Stomach (tissue), 9 donors: Measurements from ENCODE around the gene DNER. TPM values are rescaled to one million over a fixed set of nuclear protein-coding genes. Genes with fewer than 3 reads are reported as not detected.

Experiments used
- DNase-seq, 2 donors: peaks; one replicate each; pipeline versions ENCODE4 v3.0.0 to v3.0.0-alpha.2; 2013 to 2019
- H3K27ac ChIP-seq, 5 donors: fragments of 200-600 bp in 4 of 5; sonication (generic) in 4 of 5; one replicate each; pipeline ENCODE4 v1.5.1; 2013 to 2019; ENCODE audit warnings: mild to moderate bottlenecking in 1 of 5, moderate library complexity in 1 of 5
- H3K27me3 ChIP-seq, 3 donors: fragments of 200-600 bp; sonication (generic); one replicate each; pipeline ENCODE4 v1.5.1; 2017 to 2019; ENCODE audit warnings: mixed run types in 1 of 3
- H3K36me3 ChIP-seq, 4 donors: fragments of 200-600 bp; sonication (generic); 1 replicate in 3 of 4; 2 replicates in 1 of 4; pipeline ENCODE4 v1.5.1; 2016 to 2019
- H3K4me1 ChIP-seq, 4 donors: fragments of 200-600 bp; sonication (generic); one replicate each; pipeline ENCODE4 v1.5.1; 2016 to 2019
- H3K4me3 ChIP-seq, 4 donors: fragments of 200-600 bp; sonication (generic) in 3 of 4; one replicate each; pipeline ENCODE4 v1.5.1; 2016 to 2019; ENCODE audit warnings: mild to moderate bottlenecking in 1 of 4
- H3K9me3 ChIP-seq, 4 donors: fragments of 200-600 bp; sonication (generic); one replicate each; pipeline ENCODE4 v1.5.1; 2016 to 2019
- EP300 ChIP-seq: sonication (generic); formaldehyde crosslinking; IDR thresholded peaks from one replicate; pipeline ENCODE4 v1.6.1; 2017; ENCODE audit warnings: antibody characterized with exemption
- POLR2A ChIP-seq, 4 donors: fragments of 450-650 bp; IDR thresholded peaks; one replicate each; pipeline ENCODE4 v1.6.1; 2016; ENCODE audit warnings: antibody characterized with exemption in 4 of 4, control low read depth in 2 of 4, mild to moderate bottlenecking in 1 of 4, moderate library complexity in 1 of 4
- POLR2AphosphoS5 ChIP-seq, 3 donors: sonication (generic); formaldehyde crosslinking; IDR thresholded peaks; one replicate each; pipeline ENCODE4 v1.6.1; 2016; ENCODE audit warnings: antibody characterized with exemption in 3 of 3
- WGBS, 5 donors: extraction: QIAGEN DNeasy Blood & Tissue Kit in 3 of 5; methylation state at CpG; one replicate each; pipeline versions ENCODE4 v1.1.5 to v1.1.7; 2013 to 2018; 5-methylcytosine and 5-hydroxymethylcytosine counted together
- intact Hi-C: fragments of 100-400 bp; cut with DNase I; formaldehyde crosslinking; loops from one replicate; pipeline ENCODE4 v1.15.1; 2023; ENCODE audit warnings: low total_unique reads
- polyA plus RNA-seq, 3 donors: library from polyadenylated mRNA; stranded (reverse); fragments of 200-250 nt; gene quantifications; one replicate each; pipeline ENCODE4 v1.2.3, GENCODE V29; 2013
- total RNA-seq, 5 donors: library from RNA; depleted of rRNA; stranded (reverse); fragments of >200 nt; gene quantifications; one replicate each; pipeline versions ENCODE4 v1.1.0 to v1.2.3, GENCODE V29; 2014 to 2016
- TF ChIP-seq, protein P1 (sequence below), 7 experiments: fragments of 450-650 bp in 4 of 7; fragments of 200-600 bp in 3 of 7; sonication (generic) in 3 of 7; IDR thresholded peaks; one replicate each; pipeline ENCODE4 v1.5.1; 2016 to 2019; ENCODE audit warnings: antibody characterized with exemption in 7 of 7, control low read depth in 2 of 7, mild to moderate bottlenecking in 1 of 7
- donor health status: healthy with polysubstance abuse.
- donor health status: Bipolar disorder and iron deficiency.
- donor health status: healthy.

Gene DNER
- total and polyA plus RNA-seq, 8 donors: 1.6 to 10.6 (median 4.9) TPM

DNA sequence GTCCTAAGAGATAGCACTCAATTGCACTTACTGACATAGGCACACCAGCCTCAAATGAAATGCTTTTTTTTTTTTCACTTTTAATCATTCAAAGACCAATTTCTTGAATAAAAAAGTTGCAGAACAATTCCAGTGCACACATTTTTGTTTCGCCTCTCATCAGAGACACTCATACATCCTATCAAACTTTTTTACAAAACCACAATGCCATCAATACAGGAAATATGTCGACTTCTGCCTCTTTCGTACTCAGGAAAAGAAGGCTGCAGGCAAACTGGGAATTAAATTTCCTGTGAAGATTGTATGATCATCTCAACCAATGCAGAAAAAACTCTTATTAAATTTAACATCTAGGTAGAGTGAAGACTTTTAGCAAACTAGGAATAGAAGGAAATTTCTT, 112.4 kb downstream of the DNER start:
- WGBS, 5 donors: 67 to 77% (median 73%) methylated on average over 3 of the region's 3 CpGs

DNA sequence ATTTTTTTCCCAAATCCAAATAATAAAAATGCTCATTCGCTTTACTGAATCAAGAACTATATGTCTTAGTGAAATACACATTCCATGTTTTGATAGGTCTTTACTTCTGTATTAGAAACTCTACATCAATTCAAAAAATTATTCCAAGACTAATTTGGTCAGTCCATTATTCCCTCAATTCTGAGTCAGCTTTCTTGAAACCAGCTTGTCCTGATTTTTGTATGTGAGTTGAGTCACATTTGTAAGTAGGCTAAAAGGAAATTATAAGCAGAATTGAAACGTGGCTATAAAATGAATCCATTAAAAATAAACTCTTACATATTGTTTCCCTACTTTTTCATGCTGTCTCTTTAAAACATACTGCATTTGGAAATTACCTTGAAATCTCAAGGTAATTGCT, 113.0 kb downstream of the DNER start:
- no peak for DNase-seq
- H3K36me3 ChIP-seq: no peaks in the 10 kb centered on the region
- no peaks in the 10 kb centered on the region for H3K9me3 ChIP-seq
- TF ChIP-seq, protein P1, sequence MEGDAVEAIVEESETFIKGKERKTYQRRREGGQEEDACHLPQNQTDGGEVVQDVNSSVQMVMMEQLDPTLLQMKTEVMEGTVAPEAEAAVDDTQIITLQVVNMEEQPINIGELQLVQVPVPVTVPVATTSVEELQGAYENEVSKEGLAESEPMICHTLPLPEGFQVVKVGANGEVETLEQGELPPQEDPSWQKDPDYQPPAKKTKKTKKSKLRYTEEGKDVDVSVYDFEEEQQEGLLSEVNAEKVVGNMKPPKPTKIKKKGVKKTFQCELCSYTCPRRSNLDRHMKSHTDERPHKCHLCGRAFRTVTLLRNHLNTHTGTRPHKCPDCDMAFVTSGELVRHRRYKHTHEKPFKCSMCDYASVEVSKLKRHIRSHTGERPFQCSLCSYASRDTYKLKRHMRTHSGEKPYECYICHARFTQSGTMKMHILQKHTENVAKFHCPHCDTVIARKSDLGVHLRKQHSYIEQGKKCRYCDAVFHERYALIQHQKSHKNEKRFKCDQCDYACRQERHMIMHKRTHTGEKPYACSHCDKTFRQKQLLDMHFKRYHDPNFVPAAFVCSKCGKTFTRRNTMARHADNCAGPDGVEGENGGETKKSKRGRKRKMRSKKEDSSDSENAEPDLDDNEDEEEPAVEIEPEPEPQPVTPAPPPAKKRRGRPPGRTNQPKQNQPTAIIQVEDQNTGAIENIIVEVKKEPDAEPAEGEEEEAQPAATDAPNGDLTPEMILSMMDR (IDR thresholded peaks at IDR 0.05): no peak
- TF ChIP-seq POLR2AphosphoS5 (IDR thresholded peaks at IDR 0.05): no peak
- TF ChIP-seq EP300: no peak
- TF ChIP-seq POLR2A (IDR thresholded peaks at IDR 0.05): no peak
- intact Hi-C loops: no loop called here
- H3K4me1 ChIP-seq: no peaks in the 10 kb centered on the region
- no peak overlapping the region for H3K4me3 ChIP-seq
- H3K27me3 ChIP-seq: peaks cover 0 to 7% (median 0%) of the 10 kb centered on the region in 3 donors
- WGBS, 5 donors: 58 to 65% (median 62%) methylated on average over 2 of the region's 2 CpGs
- H3K27ac ChIP-seq: no peak overlapping the region

More for the DNA sequence above, 112.4 kb downstream of the DNER start:
- H3K27ac ChIP-seq: no peak overlapping the region
- no peaks in the 10 kb centered on the region for H3K9me3 ChIP-seq
- peaks cover 0 to 7% (median 0%) of the 10 kb centered on the region in 3 donors for H3K27me3 ChIP-seq
- no peaks in the 10 kb centered on the region for H3K4me1 ChIP-seq
- TF ChIP-seq, protein P1 (IDR thresholded peaks at IDR 0.05): no peak
- TF ChIP-seq POLR2AphosphoS5 (IDR thresholded peaks at IDR 0.05) (no peak), POLR2A (IDR thresholded peaks at IDR 0.05) (no peak), EP300 (no peak)
- intact Hi-C loops: no loop called here
- no peaks in the 10 kb centered on the region for H3K36me3 ChIP-seq
- H3K4me3 ChIP-seq: no peak overlapping the region
- DNase-seq: no peak

DNA sequence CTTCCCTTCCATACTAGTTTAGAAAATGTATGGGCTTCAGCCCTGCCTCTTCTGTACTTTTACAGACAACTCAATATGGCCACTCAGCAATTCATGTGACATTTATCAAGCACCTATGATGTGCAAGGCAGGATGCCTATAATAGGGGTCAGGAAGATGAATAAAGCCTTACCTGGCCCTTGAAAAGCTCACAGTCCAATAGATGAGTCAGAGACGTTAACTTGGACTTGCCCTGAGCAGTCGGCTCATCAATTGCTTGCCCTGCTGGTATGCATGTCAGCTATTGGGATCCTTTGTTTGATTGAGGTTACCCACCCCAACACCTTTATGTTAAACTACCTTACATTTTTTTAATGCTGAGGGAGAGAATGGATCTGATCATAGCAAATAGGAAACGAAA, 116.1 kb downstream of the DNER start:
- no peak overlapping the region for H3K27ac ChIP-seq
- WGBS, 5 donors: 58 to 88% (median 76%) methylated on average over 3 of the region's 3 CpGs
- no peaks in the 10 kb centered on the region for H3K36me3 ChIP-seq
- H3K27me3 ChIP-seq: no peaks in the 10 kb centered on the region
- intact Hi-C loops: no loop called here
- DNase-seq: no peak
- TF ChIP-seq POLR2A (IDR thresholded peaks at IDR 0.05): no peak
- TF ChIP-seq EP300: no peak
- TF ChIP-seq POLR2AphosphoS5 (IDR thresholded peaks at IDR 0.05): no peak
- TF ChIP-seq, protein P1 (IDR thresholded peaks at IDR 0.05): no peak
- H3K9me3 ChIP-seq: no peaks in the 10 kb centered on the region
- H3K4me1 ChIP-seq: no peaks in the 10 kb centered on the region
- no peak overlapping the region for H3K4me3 ChIP-seq

DNA sequence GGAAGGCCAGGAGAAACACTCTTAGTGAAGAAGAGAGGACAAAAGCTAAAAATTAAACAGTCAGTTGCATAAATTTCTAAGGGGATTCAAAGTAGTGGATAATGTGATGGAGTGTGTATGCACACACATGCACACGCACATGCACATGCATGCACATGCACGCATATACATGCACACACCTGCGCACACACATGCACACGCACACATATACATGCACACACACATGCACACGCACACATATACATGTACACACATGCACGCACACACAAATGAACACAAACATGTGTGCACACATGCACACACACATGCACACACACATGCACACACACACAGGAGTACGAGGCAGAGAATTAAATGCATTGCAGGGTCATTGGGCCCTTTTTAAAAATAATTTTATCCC, 117.6 kb downstream of the DNER start:
- WGBS, 5 donors: 56 to 80% (median 63%) methylated on average over 7 of the region's 7 CpGs
- TF ChIP-seq EP300 (no peak), POLR2A (IDR thresholded peaks at IDR 0.05) (no peak), POLR2AphosphoS5 (IDR thresholded peaks at IDR 0.05) (no peak)
- TF ChIP-seq, protein P1 (IDR thresholded peaks at IDR 0.05): no peak
- H3K4me1 ChIP-seq: no peaks in the 10 kb centered on the region

More for the DNA sequence above, 117.6 kb downstream of the DNER start:
- H3K36me3 ChIP-seq: no peaks in the 10 kb centered on the region
- no peaks in the 10 kb centered on the region for H3K27me3 ChIP-seq
- no peak overlapping the region for H3K27ac ChIP-seq
- no peaks in the 10 kb centered on the region for H3K9me3 ChIP-seq
- DNase-seq: no peak
- no peak overlapping the region for H3K4me3 ChIP-seq
- intact Hi-C loops: no loop called here
